Stimulated activated CD8-positive, alpha-beta memory T cell treated with anti-CD3 and anti-CD28 coated beads, Interleukin-4, amount 100 ng/mL, for 1 hour (primary cell): ENCODE measurements around the gene DCP2.

Experiments used
- DNase-seq, 2 donors: peaks; one replicate each; pipeline ENCODE4 v3.0.0-alpha.2; 2020; ENCODE audit warnings: low read depth in 2 of 2, low spot score in 1 of 2

DCP2 gene

GRCh38 chr5:112965733-112966306 lies 10.8 kb upstream of the DCP2 start:
- no peak for DNase-seq

GRCh38 chr5:112967520-112968083 lies 9.0 kb upstream of the DCP2 start:
- no peak for DNase-seq

- no peak for DNase-seq
These were observed 8.0 kb upstream of the DCP2 start for GRCh38 chr5:112968411-112969106.

GRCh38 chr5:112971276-112971675 lies 5.3 kb upstream of the DCP2 start:
- no peak for DNase-seq

GRCh38 chr5:112973036-112973435 lies 3.6 kb upstream of the DCP2 start:
- DNase-seq: no peak

GRCh38 chr5:112973904-112974303 lies 2.7 kb upstream of the DCP2 start:
- no peak for DNase-seq

- DNase-seq: no peak
These were observed 1.7 kb upstream of the DCP2 start for GRCh38 chr5:112974901-112975300.

GRCh38 chr5:112975721-112976431 lies 722 bp upstream of the DCP2 start:
- no peak for DNase-seq

- no peak for DNase-seq
These were observed 853 bp downstream of the DCP2 start for GRCh38 chr5:112977440-112977861.

- no peak for DNase-seq
These were observed 2.2 kb downstream of the DCP2 start for GRCh38 chr5:112978836-112979235.

GRCh38 chr5:112979723-112980122 lies 3.1 kb downstream of the DCP2 start:
- DNase-seq: no peak

GRCh38 chr5:112983363-112983762 lies 6.8 kb downstream of the DCP2 start:
- no peak for DNase-seq

GRCh38 chr5:112986224-112986623 lies 9.6 kb downstream of the DCP2 start:
- no peak for DNase-seq

- peak; percentile 46 to 62 for DNase-seq
These were observed 19.4 kb downstream of the DCP2 start for GRCh38 chr5:112995764-112996618.

GRCh38 chr5:112996830-112997374 lies 20.3 kb downstream of the DCP2 start:
- DNase-seq: no peak

- DNase-seq: no peak
These were observed 21.7 kb downstream of the DCP2 start for GRCh38 chr5:112998296-112998695.

GRCh38 chr5:113000466-113000865 lies 23.9 kb downstream of the DCP2 start:
- DNase-seq: no peak

- no peak for DNase-seq
These were observed 25.8 kb downstream of the DCP2 start for GRCh38 chr5:113002423-113002822.

GRCh38 chr5:113003763-113004162 lies 27.2 kb downstream of the DCP2 start:
- no peak for DNase-seq

GRCh38 chr5:113005454-113005853 lies 28.9 kb downstream of the DCP2 start:
- DNase-seq: no peak
